ENCODE data around the gene PRR5.
"Not testable (repeated sequence)": the region's sequence is repeated elsewhere in the genome, so short reads cannot be mapped to it uniquely, and the experiment has no call there.

PRR5 gene

GRCh38 chr22:44738347-44738715 is 36.3 kb downstream of the PRR5 start:
- no peak for TF ChIP-seq CTCF (conservative IDR thresholded peaks at IDR 0.05)
- no peak overlapping the region for H3K27ac ChIP-seq

- H3K27ac ChIP-seq = no peak overlapping the region
- no peak for TF ChIP-seq CTCF (conservative IDR thresholded peaks at IDR 0.05)
Measured at GRCh38 chr22:44739024-44739423, 37.0 kb downstream of the PRR5 start.

GRCh38 chr22:44739666-44740065 is 37.7 kb downstream of the PRR5 start:
- H3K27ac ChIP-seq = not testable (repeated sequence)

GRCh38 chr22:44740307-44740706 is 38.3 kb downstream of the PRR5 start:
- no peak overlapping the region for H3K27ac ChIP-seq
- no peak for TF ChIP-seq CTCF (conservative IDR thresholded peaks at IDR 0.05)

GRCh38 chr22:44741929-44742328 is 39.9 kb downstream of the PRR5 start:
- no peak for TF ChIP-seq CTCF (conservative IDR thresholded peaks at IDR 0.05)
- peak overlapping the region; percentile 85 for H3K27ac ChIP-seq

- H3K27ac ChIP-seq = peak overlapping the region; percentile 85
- no peak for TF ChIP-seq CTCF (conservative IDR thresholded peaks at IDR 0.05)
Measured at GRCh38 chr22:44743247-44743646, 41.2 kb downstream of the PRR5 start.

- no peak for TF ChIP-seq CTCF (conservative IDR thresholded peaks at IDR 0.05)
Measured at GRCh38 chr22:44743804-44744211, 41.8 kb downstream of the PRR5 start.

GRCh38 chr22:44745853-44746789 is 44.1 kb downstream of the PRR5 start:
- peak overlapping the region; percentile 92 for H3K27ac ChIP-seq
- no peak for TF ChIP-seq CTCF (conservative IDR thresholded peaks at IDR 0.05)

More at GRCh38 chr22:44743804-44744211, 41.8 kb downstream of the PRR5 start:
- peak overlapping the region; percentile 85 for H3K27ac ChIP-seq

- H3K27ac ChIP-seq = peak overlapping the region; percentile 92
Measured at GRCh38 chr22:44747784-44748127, 45.8 kb downstream of the PRR5 start.
